Subcutaneous adipose tissue (tissue), 4 donors: ENCODE measurements around the gene MGAT3. TPM values are rescaled to one million over a fixed set of nuclear protein-coding genes. Genes with fewer than 3 reads are reported as not detected.

Source experiments
- CTCF ChIP-seq: fragments of 450-650 bp; IDR thresholded peaks from one replicate; pipeline ENCODE4 v1.5.1; 2016; ENCODE audit warnings: low read depth, mild to moderate bottlenecking, control low read depth, antibody characterized with exemption, moderate library complexity
- total RNA-seq, 4 donors: library from RNA; depleted of rRNA; stranded (reverse); fragments of >200 nt; gene quantifications; one replicate each; pipeline ENCODE4 v1.1.0, GENCODE V29; 2016

Gene MGAT3
- total RNA-seq, 4 donors from 2014 or later: 6.5 to 13.4 (median 10.5) TPM

GRCh38 chr22:39454385-39454871, 2.4 kb upstream of the MGAT3 start:
- TF ChIP-seq CTCF: no peak

- no peak for TF ChIP-seq CTCF
Observed at GRCh38 chr22:39457198-39457555, 365 bp downstream of the MGAT3 start.

GRCh38 chr22:39457556-39458443, 988 bp downstream of the MGAT3 start:
- no peak for TF ChIP-seq CTCF

- TF ChIP-seq CTCF: no peak
Observed at GRCh38 chr22:39458444-39459083, 1.8 kb downstream of the MGAT3 start.

- no peak for TF ChIP-seq CTCF
Observed at GRCh38 chr22:39459681-39460080, 2.9 kb downstream of the MGAT3 start.

GRCh38 chr22:39462443-39463221, 5.8 kb downstream of the MGAT3 start:
- TF ChIP-seq CTCF: no peak

- TF ChIP-seq CTCF: no peak
Observed at GRCh38 chr22:39463277-39463676, 6.5 kb downstream of the MGAT3 start.
